Dendritic cell treated with granulocyte-macrophage colony-stimulating factor and Interleukin-4, amounts not matched to agents 40 ng/mL and 50 ng/mL, for 4 days (primary cell): ENCODE data around the gene VGF.
A peak's percentile ranks its signal among the peaks of the same experiment; 100 is the strongest.

Experiments
- H3K27ac Mint-ChIP-seq: one replicate; pipeline ENCODE4 v1.8.0; 2022; ENCODE audit warnings: mild to moderate bottlenecking, mixed read lengths
- H3K27me3 Mint-ChIP-seq: one replicate; pipeline ENCODE4 v1.8.0; 2022; ENCODE audit warnings: mild to moderate bottlenecking, mixed read lengths
- H3K36me3 Mint-ChIP-seq: one replicate; pipeline ENCODE4 v1.8.0; 2022; ENCODE audit warnings: low read depth, mixed read lengths
- H3K4me1 Mint-ChIP-seq: one replicate; pipeline ENCODE4 v1.8.0; 2022; ENCODE audit warnings: low read depth, mixed read lengths
- H3K4me3 Mint-ChIP-seq: one replicate; pipeline ENCODE4 v1.8.0; 2022; ENCODE audit warnings: mild to moderate bottlenecking, moderate library complexity, mixed read lengths
- H3K9me3 Mint-ChIP-seq: one replicate; pipeline ENCODE4 v1.8.0; 2022; ENCODE audit warnings: mixed read lengths
- intact Hi-C: fragments of 100-400 bp; cut with micrococcal nuclease; formaldehyde crosslinking; loops from one replicate; pipeline ENCODE4 v1.15.0; 2022

The VGF gene

DNA sequence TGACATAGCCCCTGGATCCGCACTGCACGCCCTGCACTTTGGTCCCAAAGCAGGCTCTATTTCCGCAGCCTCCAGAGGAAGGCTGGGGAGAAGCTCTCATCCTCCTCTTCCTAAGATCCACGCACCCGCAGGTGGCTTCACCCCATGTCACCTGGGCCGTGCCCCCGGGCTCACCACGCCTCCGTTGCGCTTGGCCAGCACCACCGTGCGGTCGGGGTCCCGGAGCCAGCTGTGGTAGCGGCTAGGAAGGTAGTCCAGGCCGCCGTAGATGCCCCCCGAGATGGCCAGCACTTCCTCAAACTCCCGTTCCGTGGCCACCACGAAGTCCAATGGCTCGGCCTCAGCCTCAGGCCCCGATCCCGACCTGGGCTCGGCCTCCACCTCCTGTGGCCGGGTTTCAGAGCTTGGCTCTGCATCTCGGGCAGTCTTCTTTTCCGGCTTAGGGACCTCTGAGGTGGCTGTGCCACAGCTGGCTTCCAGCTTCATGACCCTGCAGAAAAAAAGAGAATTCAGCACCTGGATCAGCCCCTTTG, 9.0 kb upstream of the VGF start:
- no peak overlapping the region for H3K4me3 Mint-ChIP-seq

DNA sequence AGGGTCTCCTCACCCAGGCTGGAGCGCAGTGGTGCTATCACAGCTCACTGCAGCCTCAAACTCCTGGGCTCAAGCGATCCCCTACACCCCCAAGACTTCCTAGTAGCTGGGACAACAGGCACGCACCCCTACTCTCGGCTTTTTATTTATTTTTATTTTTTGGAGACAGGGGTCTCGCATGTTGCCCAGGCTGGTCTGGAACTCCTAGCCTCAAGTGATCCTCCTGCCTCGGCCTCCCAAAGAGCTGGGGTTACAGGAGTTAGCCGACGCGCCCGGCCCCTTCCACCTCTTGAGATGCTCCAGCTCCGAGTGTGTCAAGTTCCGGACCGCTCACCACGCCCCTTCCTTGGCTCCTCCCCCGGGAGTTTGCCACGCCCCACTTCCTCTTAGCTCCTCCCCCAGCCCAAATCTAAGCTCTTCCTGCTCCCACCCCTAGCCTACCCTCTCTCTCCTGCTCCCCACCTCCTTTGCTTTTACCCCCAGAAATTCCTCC, 8.4 kb upstream of the VGF start:
- no peak overlapping the region for H3K27ac Mint-ChIP-seq
- intact Hi-C loops: no loop called here

More for the DNA sequence above, 9.0 kb upstream of the VGF start:
- Mint-ChIP-seq H3K27ac (no peak overlapping the region), H3K27me3 (peaks cover 99% of the 10 kb centered on the region), H3K4me1 (peaks cover 58% of the 10 kb centered on the region), H3K36me3 (no peaks in the 10 kb centered on the region), H3K9me3 (no peaks in the 10 kb centered on the region)
- intact Hi-C loops: no loop called here

DNA sequence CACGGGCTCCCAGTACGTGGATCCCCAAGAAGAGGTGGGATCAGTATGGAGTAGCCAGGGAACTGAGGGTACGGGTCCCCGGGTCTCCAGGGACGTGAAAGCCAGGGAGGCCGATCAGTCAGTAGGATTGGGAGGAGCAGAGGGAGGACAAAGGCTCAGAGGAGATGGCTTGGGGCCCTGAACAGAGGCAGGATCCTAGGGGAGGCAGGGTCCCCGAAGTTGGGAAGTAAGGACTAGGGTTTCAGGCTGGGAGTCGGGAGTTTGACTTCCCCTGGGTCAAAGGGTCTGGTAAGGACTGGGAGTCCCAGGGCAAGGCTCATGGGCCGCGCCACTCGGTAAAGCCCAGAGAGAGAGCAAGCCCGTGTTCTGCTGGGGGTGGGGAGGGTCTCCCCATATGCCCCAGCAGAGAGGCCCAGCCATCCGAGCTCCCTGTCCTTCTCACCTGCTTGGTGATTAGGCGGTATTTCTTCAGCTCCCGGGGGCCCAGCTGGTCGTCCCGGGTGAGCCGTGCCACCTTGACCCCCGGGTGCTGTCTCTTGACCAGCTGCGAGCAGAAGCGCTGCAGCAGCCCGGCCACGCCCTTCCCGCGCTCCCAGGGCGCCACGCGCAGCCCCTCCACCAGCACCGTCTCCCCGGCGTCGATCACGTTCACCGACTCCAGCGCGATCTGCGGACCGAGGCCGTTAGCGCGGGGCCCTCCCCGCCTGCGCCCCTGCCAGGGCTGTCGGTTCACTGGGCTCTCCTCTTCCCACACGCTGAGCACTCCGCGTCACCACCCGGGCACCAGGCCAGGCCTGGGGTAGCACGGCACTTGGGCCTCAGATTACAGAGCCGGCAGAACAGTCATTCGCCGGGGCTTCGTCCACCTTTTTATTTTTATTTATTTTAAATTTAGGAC, 7.7 kb upstream of the VGF start:
- H3K4me1 Mint-ChIP-seq: peaks cover 64% of the 10 kb centered on the region
- H3K36me3 Mint-ChIP-seq: no peaks in the 10 kb centered on the region
- intact Hi-C loops: no loop called here

More for the DNA sequence above, 8.4 kb upstream of the VGF start:
- Mint-ChIP-seq H3K4me3 (peak overlapping the region; percentile 20), H3K27me3 (peaks cover 99% of the 10 kb centered on the region), H3K9me3 (no peaks in the 10 kb centered on the region), H3K36me3 (no peaks in the 10 kb centered on the region), H3K4me1 (peaks cover 58% of the 10 kb centered on the region)

DNA sequence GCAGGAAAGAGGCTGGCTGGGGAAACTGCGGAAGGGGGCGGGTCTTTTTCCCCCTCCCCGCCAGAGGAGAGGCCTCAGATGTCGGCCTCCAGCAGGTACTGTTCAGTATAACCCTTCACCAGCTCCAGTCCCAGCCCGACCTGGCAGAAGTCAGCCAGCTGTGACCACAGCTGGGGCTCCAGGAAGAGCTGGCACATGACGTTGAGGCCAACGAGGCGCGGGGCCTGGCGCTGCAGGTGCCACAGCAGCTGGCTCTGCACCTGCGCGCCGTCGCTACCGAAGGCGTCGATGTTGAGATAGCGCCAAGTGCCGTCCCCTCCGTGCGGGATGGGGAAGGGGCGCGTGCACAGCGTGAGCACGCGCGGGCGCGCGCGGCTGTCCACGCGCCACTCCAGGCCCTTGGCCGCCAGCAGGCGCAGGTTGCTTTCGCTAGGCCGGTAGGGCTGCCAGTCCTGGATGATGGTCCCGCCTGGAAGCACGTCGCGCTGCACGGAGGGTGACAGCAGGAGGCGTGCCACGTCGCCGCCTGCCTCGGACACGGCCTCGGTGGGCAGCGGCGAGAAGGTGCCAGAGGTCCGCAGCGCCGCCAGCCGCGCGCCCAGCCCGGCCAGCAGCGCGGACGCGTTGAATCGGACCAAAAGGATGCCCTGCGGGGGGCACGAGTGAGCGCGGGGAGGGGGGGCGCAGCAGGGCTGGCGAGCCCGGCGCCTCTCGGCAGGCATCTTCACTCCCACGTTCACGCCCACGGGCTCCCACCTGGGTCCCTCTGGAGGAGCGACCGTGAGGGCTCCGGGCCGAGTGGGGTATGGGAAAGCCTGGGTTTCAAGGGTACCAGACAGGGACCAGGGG, 6.9 kb upstream of the VGF start:
- peaks cover 99% of the 10 kb centered on the region for H3K27me3 Mint-ChIP-seq
- peaks cover 66% of the 10 kb centered on the region for H3K4me1 Mint-ChIP-seq
- H3K36me3 Mint-ChIP-seq: no peaks in the 10 kb centered on the region
- H3K9me3 Mint-ChIP-seq: no peaks in the 10 kb centered on the region
- H3K27ac Mint-ChIP-seq: no peak overlapping the region
- no peak overlapping the region for H3K4me3 Mint-ChIP-seq
- intact Hi-C loops: no loop called here

More for the DNA sequence above, 7.7 kb upstream of the VGF start:
- Mint-ChIP-seq H3K27ac (no peak overlapping the region), H3K9me3 (no peaks in the 10 kb centered on the region), H3K27me3 (peaks cover 99% of the 10 kb centered on the region), H3K4me3 (peak overlapping the region; percentile 41)

DNA sequence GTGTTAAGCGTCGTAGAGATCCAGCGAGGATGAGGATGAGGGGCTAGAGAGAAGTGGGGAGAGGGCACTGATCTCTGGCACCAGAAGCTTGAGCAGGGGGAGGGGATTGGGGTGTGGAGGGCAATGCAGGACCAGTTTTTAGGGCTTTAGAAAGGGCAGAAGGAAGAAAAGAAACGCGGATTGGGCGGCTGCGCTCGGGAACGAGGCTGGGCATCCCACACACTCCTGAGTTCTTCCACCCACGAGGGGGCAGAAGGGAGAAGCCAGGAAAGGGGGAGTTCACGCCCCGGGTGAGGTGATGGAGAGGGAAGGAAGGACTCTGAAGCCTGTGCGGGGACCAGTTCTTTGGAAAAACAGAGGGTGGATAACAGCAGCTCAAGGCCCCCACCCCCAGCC, 6.1 kb upstream of the VGF start:
- Mint-ChIP-seq H3K9me3 (no peaks in the 10 kb centered on the region), H3K4me3 (no peak overlapping the region), H3K4me1 (peaks cover 73% of the 10 kb centered on the region), H3K36me3 (no peaks in the 10 kb centered on the region), H3K27ac (no peak overlapping the region), H3K27me3 (peaks cover 99% of the 10 kb centered on the region)
- intact Hi-C loops: no loop called here

DNA sequence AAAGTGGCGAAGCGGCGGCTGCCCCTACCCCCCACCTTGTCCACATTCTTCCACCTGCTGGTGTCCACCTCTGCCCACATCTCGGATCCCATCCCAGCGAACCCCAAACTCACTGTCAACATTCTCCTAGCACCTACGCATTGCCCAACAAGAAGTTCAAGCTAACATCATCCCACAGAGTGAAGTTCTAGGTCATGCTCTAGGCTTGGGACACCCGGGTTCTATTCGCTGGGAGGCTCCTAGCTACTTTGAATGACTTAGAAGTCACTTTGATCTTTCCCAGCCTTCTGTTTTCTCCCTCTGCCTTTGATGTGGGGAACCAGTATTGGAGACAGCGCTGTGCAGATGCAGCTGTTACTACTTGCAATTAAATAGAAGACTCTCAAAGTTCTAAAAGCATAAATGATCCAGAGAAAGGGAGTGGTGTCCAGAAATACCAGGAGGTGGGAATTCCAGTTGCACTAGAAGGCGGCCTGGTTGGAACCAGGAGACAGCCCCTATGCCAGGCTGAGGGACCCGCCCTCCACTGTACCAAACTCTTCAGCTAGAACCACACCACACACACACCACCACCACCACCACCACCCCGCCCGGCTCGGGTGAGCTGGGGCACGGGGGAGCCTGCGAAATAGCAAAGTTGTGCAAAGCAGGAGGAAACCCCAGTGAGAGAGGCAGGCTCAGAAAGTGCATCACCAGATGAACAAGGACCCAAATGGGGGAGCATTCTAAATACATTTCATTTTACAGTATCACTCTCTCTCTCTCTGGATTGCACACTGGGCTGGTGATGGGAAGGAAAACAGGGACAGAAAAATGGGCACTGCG, 5.5 kb upstream of the VGF start:
- peaks cover 79% of the 10 kb centered on the region for H3K4me1 Mint-ChIP-seq
- no peaks in the 10 kb centered on the region for H3K36me3 Mint-ChIP-seq
- intact Hi-C loops: no loop called here
- peaks cover 99% of the 10 kb centered on the region for H3K27me3 Mint-ChIP-seq
- H3K9me3 Mint-ChIP-seq: no peaks in the 10 kb centered on the region
- peak overlapping the region; percentile 16 for H3K27ac Mint-ChIP-seq
- H3K4me3 Mint-ChIP-seq: no peak overlapping the region

DNA sequence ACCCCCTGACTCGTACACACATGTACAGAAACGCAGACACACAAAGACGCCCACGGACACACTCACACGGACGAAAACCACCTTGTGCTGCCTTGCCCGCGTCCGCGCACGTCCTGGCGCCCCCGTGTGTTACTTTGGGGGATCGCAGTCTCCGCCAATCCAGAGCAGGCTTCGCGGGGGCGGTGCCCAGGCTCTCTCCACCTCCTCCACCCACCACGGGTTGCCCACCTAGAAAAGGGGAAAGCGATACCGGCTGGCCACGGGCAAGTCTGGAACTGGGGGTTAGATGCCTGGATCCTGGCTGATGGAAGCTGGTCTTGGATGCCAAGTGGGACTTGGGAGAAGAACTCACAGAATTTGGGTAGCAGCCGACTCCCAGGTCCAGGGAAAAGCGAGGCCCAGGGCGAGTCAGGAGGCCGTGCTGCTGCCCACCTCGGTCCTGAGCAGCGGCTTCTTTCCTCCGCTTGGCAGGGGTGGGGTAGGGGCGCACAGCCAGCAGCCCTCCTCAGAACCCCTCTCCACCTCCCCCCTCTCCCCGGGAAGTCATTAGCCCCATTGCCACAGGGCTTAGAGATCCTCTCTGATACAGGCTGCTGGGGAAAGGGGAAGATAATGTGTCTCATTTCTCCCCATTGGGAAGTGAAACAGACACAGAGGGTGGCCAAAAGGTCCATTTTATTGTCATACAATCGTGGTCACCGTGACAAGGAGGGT, 4.6 kb upstream of the VGF start:
- Mint-ChIP-seq H3K4me1 (peaks cover 88% of the 10 kb centered on the region), H3K4me3 (no peak overlapping the region), H3K27ac (peak overlapping the region; percentile 16), H3K36me3 (no peaks in the 10 kb centered on the region), H3K27me3 (peaks cover 99% of the 10 kb centered on the region), H3K9me3 (no peaks in the 10 kb centered on the region)
- intact Hi-C loops: no loop called here

DNA sequence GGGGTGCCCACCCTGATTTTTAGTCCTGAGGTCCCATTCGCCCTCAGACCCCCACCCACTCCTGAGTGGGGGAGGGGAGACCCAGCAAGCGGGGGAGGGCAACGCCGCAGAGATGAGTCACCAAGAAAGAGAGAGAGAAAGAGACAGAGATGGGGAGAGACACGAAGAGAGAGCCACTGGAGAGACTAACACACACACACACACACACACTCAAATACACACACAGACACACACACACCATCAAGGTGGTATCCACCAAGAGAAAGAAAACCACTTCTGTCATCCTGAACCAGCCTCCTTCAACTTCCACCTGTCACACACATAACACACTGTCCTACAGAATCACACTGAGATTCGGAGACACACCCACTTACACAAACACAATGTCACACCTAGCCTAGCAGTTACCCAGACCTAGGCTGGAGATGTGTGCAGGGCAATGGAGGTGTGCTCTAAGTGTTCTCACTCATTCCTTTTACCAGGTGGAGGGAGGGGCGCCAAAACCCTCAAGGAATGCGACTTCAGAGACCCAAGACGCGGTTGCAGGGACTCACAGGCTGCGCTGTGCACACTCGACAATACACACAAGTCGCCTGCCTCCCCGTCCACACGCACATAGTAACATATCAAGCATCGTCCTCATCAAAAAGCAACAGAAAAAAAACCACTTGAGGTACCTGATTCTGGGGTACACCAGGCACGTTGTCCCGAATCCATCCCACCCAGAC, 3.9 kb upstream of the VGF start:
- Mint-ChIP-seq H3K4me3 (no peak overlapping the region), H3K9me3 (no peaks in the 10 kb centered on the region), H3K27ac (no peak overlapping the region), H3K27me3 (peaks cover 100% of the 10 kb centered on the region), H3K4me1 (peaks cover 85% of the 10 kb centered on the region), H3K36me3 (no peaks in the 10 kb centered on the region)
- intact Hi-C loops: no loop called here

DNA sequence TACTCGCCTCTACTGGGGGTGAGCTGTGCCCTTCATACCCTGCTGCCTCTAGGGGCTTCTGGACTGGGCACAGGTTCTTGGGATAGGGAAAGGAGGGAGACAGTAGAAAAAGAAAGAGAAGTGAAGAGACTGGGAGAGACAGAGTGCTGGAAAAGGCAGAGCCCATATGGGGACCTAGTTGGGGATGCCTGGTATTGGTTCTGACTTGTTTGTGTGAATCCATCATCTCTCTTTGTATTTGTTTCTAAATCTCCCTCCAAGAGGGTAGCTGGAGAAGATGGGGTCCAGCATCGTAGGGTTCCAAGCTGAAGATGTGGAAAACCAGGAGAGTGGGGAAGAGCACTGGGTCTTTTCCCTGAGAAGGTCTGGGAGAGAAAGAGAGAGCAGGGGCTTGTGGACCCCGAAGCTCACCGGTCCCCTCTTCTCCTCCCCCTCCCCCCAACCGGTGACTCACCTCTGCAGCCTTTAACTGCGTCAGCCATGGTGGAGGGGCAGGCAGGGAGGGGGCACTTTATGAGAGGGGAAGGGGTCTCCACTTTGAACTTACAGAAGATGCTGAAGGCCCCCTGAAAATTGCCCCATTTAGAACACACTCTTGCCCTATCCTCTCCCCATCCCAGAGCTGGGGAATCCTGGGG, 3.2 kb upstream of the VGF start:
- Mint-ChIP-seq H3K27ac (no peak overlapping the region), H3K4me1 (peaks cover 78% of the 10 kb centered on the region), H3K36me3 (no peaks in the 10 kb centered on the region), H3K27me3 (peaks cover 99% of the 10 kb centered on the region), H3K9me3 (no peaks in the 10 kb centered on the region), H3K4me3 (no peak overlapping the region)
- intact Hi-C loops: no loop called here

DNA sequence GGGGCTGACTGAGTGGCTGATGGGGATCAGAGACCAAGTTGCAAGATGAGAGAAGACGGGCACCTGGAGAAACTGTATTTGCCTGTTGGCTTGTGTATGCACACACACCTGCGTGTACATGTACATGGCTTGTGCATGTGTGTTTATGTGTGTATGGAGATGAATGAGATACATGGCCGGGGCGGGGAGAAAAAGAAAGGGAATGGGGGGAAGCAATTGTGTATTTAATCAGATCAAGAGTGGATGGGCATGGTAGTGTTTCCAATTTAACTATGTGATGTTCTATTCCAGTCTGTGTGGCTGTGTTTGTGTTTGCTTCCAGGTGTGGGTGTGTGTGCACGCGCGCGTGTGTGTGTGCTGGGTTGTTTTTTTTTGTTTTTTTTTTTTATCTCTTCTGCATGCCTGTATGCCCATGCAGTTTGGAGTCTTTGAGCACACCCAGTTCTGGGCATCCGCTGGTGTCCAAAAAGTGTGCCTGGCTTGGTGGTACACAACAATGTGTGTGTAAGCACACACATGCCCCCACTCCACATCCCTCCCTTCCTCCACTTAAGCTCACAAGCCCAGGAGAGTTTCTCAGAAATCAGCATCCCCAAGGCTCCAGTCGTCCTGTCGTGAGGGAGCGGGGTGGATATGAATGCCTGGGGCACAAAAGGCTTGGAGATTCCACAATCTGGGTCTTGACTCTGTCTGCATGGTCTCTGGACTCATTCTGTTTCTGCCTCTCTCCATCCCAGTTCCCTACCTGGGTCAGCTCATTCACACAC, 2.5 kb upstream of the VGF start:
- intact Hi-C loops: no loop called here
- H3K27ac Mint-ChIP-seq: no peak overlapping the region
- no peaks in the 10 kb centered on the region for H3K36me3 Mint-ChIP-seq
- H3K27me3 Mint-ChIP-seq: peaks cover 96% of the 10 kb centered on the region
- H3K4me3 Mint-ChIP-seq: no peak overlapping the region
- H3K9me3 Mint-ChIP-seq: no peaks in the 10 kb centered on the region
- peaks cover 71% of the 10 kb centered on the region for H3K4me1 Mint-ChIP-seq

DNA sequence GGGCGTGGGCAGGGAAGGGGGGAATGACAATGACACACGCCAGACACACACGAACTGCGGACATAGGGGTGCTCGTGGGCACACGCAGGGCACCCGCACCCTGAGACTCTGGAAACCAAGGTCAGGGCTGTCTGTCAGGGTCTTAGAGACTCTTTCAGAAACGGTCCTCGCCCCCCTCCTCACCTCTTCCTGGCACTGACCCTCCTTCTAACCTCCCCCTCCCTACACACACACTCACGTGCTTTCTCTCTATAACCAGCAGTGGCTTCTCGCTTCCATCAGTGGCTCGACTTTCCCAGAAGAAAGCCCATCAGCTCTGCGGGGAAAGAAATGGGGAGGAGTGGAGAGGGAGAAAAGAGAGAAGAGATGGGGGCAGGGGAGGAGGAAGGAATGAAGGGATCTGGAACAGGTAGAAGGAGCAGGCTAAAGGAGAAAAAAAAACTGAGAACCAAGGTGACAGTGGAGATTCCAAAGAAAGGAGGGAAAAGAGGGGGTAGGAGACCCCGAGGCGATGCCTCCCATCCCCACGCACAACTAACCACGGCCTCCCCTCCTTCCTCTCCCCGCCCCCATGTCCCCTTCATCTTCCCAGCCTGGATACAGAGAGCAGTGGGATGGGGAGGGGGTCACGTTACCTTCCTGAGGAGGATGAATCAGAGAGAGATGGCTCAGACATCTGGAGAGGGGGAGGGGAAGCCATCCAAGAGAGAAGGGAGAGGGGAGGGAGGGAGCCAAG, 1.7 kb upstream of the VGF start:
- no peak overlapping the region for H3K4me3 Mint-ChIP-seq
- no peaks in the 10 kb centered on the region for H3K9me3 Mint-ChIP-seq
- peaks cover 94% of the 10 kb centered on the region for H3K27me3 Mint-ChIP-seq
- H3K4me1 Mint-ChIP-seq: peaks cover 69% of the 10 kb centered on the region
- no peak overlapping the region for H3K27ac Mint-ChIP-seq
- intact Hi-C loops: no loop called here
- H3K36me3 Mint-ChIP-seq: no peaks in the 10 kb centered on the region
